Kidney (tissue), 14 donors: ENCODE results near the gene C6orf89. TPM values are rescaled to one million over a fixed set of nuclear protein-coding genes. Genes with fewer than 3 reads are reported as not detected.
"Not testable (repeated sequence)": the region's sequence is repeated elsewhere in the genome, so short reads cannot be mapped to it uniquely, and the experiment has no call there.

Experiments
- DNase-seq, 5 donors: peaks; one replicate each; pipeline ENCODE4 v3.0.0-alpha.2; 2013 to 2020
- FAIRE-seq: peaks from 2 replicates; lab custom pipeline; 2012; peaks lifted over from hg19 to GRCh38; lab: Jason Lieb, UNC
- H3K27ac ChIP-seq, 2 donors: one replicate each; pipeline ENCODE4 v1.7.0; 2013; ENCODE audit warnings: low read depth in 2 of 2, low read length in 2 of 2, inconsistent platforms in 1 of 2
- H3K27me3 ChIP-seq: one replicate; pipeline ENCODE4 v1.7.1; 2013; ENCODE audit warnings: low read length, inconsistent platforms; ENCODE audit not compliant: control insufficient read depth, insufficient read depth
- H3K36me3 ChIP-seq, 3 donors: one replicate each; pipeline versions ENCODE4 v1.7.0 to v1.7.1; 2013; ENCODE audit warnings: low read length in 3 of 3, control low read depth in 1 of 3, inconsistent platforms in 1 of 3; ENCODE audit not compliant: insufficient read depth in 3 of 3, control insufficient read depth in 2 of 3
- H3K4me1 ChIP-seq, 3 donors: one replicate each; pipeline versions ENCODE4 v1.7.0 to v1.7.1; 2013; ENCODE audit warnings: low read length in 3 of 3, inconsistent platforms in 1 of 3, low read depth in 1 of 3; ENCODE audit not compliant: control insufficient read depth in 2 of 3, insufficient read depth in 2 of 3
- H3K4me3 ChIP-seq, 3 donors: one replicate each; pipeline versions ENCODE4 v1.7.0 to v1.8.1; 2013; ENCODE audit warnings: low read length in 3 of 3, control low read depth in 1 of 3, inconsistent platforms in 1 of 3
- H3K9ac ChIP-seq, 3 donors: one replicate each; pipeline versions ENCODE4 v1.7.0 to v1.7.1; 2013; ENCODE audit warnings: low read length in 3 of 3, control low read depth in 1 of 3, inconsistent platforms in 1 of 3
- H3K9me3 ChIP-seq, 3 donors: one replicate each; pipeline versions ENCODE4 v1.7.0 to v1.7.1; 2013; ENCODE audit warnings: low read length in 3 of 3, control low read depth in 1 of 3, inconsistent platforms in 1 of 3; ENCODE audit not compliant: control insufficient read depth in 2 of 3, insufficient read depth in 1 of 3
- intact Hi-C: fragments of 100-400 bp; cut with DNase I; formaldehyde crosslinking; loops from one replicate; pipeline ENCODE4 v1.11.1; 2022
- polyA plus RNA-seq: library from polyadenylated mRNA; stranded (reverse); fragments of 350-450 nt; fragmentation: Illumina TruSeq; extraction: RNeasy Lipid Tissue Mini Kit (QIAGEN cat#74804); gene quantifications from one replicate; pipeline ENCODE4 v1.2.3, GENCODE V29; 2014; ENCODE audit warnings: low read depth, low replicate concordance; ENCODE audit not compliant: insufficient read depth
- total RNA-seq: library from RNA; stranded (reverse); fragmentation: NEBNext Ultra II Directional; extraction: Animal tissue kit (Norgen Biotek cat#: 25700); gene quantifications from one replicate; pipeline ENCODE4 v1.2.1, GENCODE V29; 2021
- TF ChIP-seq, protein P1 (sequence below): IDR thresholded peaks from 3 replicates; pipeline ENCODE4 v1.5.1; 2012; ENCODE audit warnings: mild to moderate bottlenecking, moderate library complexity, borderline replicate concordance; ENCODE audit not compliant: insufficient read depth; ENCODE audit errors: extremely low read depth
- donor health status: control.
- donor health status: control.
- donor health status: control.
- donor health status: control.
- donor health status: control.
- donor health status: DM: yes; HTN: yes; CAD: no.
- donor health status: Normal renal cell carcinoma (clear cell type).

Gene C6orf89
- total and polyA plus RNA-seq, 2 donors from 2014 or later: 25.7 to 72.4 TPM

DNA sequence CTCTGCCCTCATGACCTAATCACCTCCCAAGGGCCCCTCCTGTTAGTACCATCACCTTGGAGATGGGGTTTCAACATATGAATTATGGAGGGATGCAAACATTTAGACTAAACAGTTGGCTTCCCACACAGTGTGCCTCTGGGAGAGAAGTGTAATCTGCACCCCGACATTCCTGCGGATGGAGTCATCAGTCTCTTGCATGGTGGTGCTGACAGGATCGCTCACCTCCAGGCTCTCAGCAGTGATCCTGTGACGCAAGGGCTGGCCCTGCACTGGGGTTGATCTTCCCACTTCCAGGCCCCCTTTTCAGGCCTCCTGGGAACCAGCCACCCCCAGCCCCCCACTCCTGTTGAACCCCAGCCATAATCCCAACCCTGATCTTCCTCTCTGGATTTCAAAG lies 52.8 kb downstream of the C6orf89 start:
- Histone ChIP-seq H3K9me3 (no peaks in the 10 kb centered on the region), H3K4me3 (no peak overlapping the region), H3K4me1 (no peaks in the 10 kb centered on the region), H3K27me3 (no peaks in the 10 kb centered on the region), H3K36me3 (no peaks in the 10 kb centered on the region), H3K9ac (no peak overlapping the region), H3K27ac (no peak overlapping the region)
- TF ChIP-seq, protein P1, sequence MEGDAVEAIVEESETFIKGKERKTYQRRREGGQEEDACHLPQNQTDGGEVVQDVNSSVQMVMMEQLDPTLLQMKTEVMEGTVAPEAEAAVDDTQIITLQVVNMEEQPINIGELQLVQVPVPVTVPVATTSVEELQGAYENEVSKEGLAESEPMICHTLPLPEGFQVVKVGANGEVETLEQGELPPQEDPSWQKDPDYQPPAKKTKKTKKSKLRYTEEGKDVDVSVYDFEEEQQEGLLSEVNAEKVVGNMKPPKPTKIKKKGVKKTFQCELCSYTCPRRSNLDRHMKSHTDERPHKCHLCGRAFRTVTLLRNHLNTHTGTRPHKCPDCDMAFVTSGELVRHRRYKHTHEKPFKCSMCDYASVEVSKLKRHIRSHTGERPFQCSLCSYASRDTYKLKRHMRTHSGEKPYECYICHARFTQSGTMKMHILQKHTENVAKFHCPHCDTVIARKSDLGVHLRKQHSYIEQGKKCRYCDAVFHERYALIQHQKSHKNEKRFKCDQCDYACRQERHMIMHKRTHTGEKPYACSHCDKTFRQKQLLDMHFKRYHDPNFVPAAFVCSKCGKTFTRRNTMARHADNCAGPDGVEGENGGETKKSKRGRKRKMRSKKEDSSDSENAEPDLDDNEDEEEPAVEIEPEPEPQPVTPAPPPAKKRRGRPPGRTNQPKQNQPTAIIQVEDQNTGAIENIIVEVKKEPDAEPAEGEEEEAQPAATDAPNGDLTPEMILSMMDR: no peak
- FAIRE-seq (no peak), DNase-seq (no peak)
- intact Hi-C loops: no loop called here

DNA sequence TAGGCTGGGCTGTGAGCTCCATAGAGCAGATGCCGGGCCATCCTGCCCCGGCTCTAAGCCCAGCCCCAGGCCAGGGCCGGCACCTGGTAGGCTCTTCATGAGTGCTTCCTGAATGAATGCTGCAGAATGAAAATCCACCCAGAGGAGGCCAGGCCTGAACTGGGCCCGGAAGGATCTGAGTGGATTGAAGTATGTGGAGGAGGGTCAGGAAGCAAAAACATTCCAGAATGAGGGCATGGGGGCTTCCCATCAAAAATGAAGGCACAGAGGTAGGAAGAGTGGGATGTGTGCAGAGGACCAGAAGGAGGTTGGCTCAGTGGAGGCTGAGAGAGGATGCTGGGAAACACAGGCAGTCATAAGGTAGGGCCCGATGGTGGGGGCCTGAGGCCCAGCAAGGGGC lies 53.3 kb downstream of the C6orf89 start:
- H3K27me3 ChIP-seq, H3K9ac ChIP-seq, H3K27ac ChIP-seq, H3K36me3 ChIP-seq, FAIRE-seq, H3K9me3 ChIP-seq, H3K4me1 ChIP-seq, intact Hi-C loops, H3K4me3 ChIP-seq, DNase-seq: not testable (repeated sequence)

DNA sequence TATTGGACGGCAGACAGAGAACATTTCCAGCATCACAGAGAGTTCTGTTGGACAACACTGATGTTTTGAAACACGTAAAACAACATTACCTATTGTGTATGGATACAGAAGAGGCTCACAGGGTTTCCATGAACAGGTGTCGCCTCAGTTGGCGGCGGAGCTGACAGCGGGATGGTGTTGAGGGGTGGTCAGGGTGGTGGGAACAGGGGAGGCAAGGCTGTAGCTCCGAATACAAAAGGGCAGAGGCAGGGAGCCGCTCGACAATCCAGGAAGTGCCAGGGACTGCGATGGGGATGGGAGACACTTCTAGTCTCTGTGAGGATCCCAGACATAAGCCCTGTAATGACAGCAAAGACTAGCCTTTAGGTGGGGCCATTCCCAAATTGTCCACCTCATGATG lies 54.3 kb downstream of the C6orf89 start:
- intact Hi-C loops: no loop called here

DNA sequence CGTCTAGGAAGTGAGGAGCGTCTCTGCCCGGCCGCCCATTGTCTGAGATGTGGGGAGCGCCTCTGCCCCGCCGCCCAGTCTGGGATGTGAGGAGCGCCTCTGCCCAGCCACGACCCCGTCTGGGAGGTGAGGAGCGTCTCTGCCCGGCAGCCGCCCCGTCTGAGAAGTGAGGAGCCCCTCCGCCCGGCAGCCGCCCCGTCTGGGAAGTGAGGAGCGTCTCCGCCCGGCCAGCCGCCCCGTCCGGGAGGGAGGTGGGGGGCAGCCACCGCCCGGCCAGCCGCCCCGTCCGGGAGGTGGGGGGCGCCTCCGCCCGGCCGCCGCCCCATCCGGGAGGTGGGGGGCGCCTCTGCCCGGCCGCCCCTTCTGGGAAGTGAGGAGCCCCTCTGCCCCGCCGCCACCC lies 55.8 kb downstream of the C6orf89 start:
- H3K36me3 ChIP-seq, DNase-seq, FAIRE-seq, H3K4me1 ChIP-seq, H3K27me3 ChIP-seq, H3K4me3 ChIP-seq, H3K9me3 ChIP-seq, H3K9ac ChIP-seq, intact Hi-C loops, H3K27ac ChIP-seq: not testable (repeated sequence)

More for the DNA sequence above, 54.3 kb downstream of the C6orf89 start:
- Histone ChIP-seq H3K4me3 (no peak overlapping the region), H3K9ac (no peak overlapping the region), H3K9me3 (no peaks in the 10 kb centered on the region), H3K4me1 (no peaks in the 10 kb centered on the region), H3K36me3 (no peaks in the 10 kb centered on the region), H3K27ac (no peak overlapping the region), H3K27me3 (no peaks in the 10 kb centered on the region)
- TF ChIP-seq, protein P1: no peak
- FAIRE-seq (no peak), DNase-seq (no peak)

DNA sequence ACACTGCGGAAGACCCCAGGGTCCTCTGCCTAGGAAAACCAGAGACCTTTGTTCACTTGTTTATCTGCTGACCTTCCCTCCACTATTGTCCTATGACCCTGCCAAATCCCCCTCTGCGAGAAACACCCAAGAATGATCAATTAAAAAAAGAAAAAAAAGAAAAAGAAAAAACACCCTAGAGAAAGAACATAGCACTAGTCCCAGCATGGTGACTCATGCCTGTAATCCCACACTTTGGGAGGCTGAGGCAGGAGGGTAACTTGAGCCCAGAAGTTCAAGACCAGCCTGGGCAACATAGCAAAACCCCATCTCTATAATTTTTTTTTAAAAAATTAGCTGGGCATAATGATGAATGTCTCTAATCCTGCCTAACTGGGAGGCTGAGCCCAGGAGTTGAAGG lies 56.6 kb downstream of the C6orf89 start:
- FAIRE-seq, DNase-seq, H3K9me3 ChIP-seq, H3K27me3 ChIP-seq, H3K27ac ChIP-seq, H3K9ac ChIP-seq, H3K4me3 ChIP-seq, H3K36me3 ChIP-seq, intact Hi-C loops, H3K4me1 ChIP-seq: not testable (repeated sequence)
